ENCODE measurements around the gene SRGN.

The SRGN gene

DNA sequence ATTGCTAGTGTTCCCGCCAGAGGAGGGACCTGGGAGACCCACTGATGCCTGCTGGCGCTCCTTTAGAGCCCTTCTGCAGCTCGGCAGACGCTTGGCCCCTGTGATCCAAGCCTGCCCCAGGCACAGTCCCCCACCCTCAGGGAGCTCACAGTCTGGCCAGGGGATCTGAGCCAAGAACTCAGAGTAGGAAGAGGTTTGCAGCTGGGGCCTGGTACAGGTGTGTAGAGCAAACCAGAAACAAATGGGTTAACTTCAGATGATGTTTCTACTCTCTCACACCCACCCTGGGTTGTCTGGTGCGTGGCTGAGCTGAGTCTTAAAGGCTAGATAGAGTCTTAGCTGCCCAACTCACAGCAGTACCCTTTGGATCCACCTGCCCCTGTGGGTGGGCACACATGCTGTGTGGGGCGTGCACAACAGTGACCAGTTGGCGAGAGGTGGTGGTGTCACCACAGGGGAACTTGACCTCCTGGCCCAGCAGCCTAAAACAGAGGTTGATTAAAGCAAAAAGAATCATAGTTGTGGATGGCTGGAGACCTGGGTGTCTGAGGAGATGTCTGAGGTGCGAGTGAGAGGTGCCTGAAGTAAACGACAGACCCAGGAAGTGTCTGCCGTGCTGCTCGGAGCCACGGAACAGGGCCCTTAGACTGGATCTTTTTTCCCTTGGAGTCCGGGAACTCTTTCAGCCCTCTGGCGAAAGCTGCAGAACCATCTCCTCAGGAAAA is 31.2 kb upstream of the SRGN start:
- H3K4me1 ChIP-seq (ENCODE audit: control insufficient read depth in 1 of 2, insufficient read depth in 1 of 2, low read depth in 1 of 2, low read length in 1 of 2) = peaks cover 97% of the 10 kb centered on the region in 2 experiments
- H3K27me3 ChIP-seq = no peaks in the 10 kb centered on the region
- peak overlapping the region; percentile 67 to 69 for H3K4me3 ChIP-seq (ENCODE audit: low read depth in 1 of 2, low read length in 1 of 2)
- H3K27ac ChIP-seq = peak overlapping the region; percentile 100
- TF ChIP-seq, protein P1, sequence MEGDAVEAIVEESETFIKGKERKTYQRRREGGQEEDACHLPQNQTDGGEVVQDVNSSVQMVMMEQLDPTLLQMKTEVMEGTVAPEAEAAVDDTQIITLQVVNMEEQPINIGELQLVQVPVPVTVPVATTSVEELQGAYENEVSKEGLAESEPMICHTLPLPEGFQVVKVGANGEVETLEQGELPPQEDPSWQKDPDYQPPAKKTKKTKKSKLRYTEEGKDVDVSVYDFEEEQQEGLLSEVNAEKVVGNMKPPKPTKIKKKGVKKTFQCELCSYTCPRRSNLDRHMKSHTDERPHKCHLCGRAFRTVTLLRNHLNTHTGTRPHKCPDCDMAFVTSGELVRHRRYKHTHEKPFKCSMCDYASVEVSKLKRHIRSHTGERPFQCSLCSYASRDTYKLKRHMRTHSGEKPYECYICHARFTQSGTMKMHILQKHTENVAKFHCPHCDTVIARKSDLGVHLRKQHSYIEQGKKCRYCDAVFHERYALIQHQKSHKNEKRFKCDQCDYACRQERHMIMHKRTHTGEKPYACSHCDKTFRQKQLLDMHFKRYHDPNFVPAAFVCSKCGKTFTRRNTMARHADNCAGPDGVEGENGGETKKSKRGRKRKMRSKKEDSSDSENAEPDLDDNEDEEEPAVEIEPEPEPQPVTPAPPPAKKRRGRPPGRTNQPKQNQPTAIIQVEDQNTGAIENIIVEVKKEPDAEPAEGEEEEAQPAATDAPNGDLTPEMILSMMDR (IDR thresholded peaks at IDR 0.05) = no peak
- no peaks in the 10 kb centered on the region for H3K9me3 ChIP-seq
- no peaks in the 10 kb centered on the region for H3K36me3 ChIP-seq

DNA sequence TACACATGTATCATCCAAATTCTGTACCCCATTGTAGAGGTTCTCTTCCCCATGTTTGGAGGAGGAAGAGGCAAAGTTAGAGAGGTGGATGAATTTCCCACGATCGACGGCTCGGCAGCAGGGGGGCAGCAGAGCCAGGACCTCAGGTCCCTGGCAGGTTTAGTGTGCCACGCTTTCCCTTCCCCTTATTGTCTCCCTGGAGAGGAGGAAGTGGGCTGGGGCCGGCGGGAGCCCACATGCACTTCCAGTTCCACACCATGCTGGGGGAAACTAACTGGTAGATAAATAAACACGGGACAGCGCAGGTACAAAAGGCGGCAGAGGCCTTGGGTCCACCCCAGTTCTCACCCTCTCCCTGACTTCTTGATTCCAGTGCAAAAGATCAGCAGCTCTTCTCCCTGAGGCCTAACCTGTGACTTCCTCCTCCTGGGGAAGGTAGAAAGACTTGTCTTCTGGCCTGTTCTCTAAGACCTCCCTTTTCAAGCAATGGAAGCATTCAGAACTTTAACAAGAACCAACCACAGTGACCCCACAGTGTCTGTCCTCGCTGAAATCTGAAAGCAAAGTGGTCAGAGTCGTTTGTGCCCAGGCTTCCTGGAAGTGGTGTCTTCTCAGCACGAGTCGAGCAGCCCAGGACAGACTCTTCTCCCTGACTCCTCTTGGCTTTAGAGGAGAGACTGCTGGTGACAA is 30.5 kb upstream of the SRGN start:
- Histone ChIP-seq H3K9me3 (no peaks in the 10 kb centered on the region), H3K27ac (peak overlapping the region; percentile 100), H3K4me1 (ENCODE audit: control insufficient read depth in 1 of 2, insufficient read depth in 1 of 2, low read depth in 1 of 2, low read length in 1 of 2) (peaks cover 97% of the 10 kb centered on the region in 2 experiments), H3K4me3 (ENCODE audit: low read depth in 1 of 2, low read length in 1 of 2) (peak overlapping the region; percentile 67 to 69), H3K36me3 (no peaks in the 10 kb centered on the region), H3K27me3 (no peaks in the 10 kb centered on the region)
- TF ChIP-seq, protein P1 (IDR thresholded peaks at IDR 0.05) = peak; percentile 36

DNA sequence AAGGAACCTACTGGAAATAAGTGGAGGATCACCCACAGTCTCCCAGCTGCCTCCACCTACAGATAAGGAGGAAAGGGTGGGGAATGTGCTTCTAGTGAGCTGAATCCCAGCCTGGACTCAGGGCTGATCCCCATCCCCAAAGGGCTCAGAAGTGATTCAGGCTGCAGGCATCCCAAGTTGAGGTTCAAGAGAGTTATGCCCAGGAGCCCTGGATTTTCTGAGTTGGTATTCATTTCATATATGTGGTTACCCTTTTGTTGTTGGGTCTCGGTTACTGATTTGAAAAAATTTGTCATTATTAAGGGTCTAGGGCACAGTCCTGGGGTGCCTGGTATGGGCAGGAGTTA is 30.0 kb upstream of the SRGN start:
- Histone ChIP-seq H3K4me1 (ENCODE audit: control insufficient read depth in 1 of 2, insufficient read depth in 1 of 2, low read depth in 1 of 2, low read length in 1 of 2) (peaks cover 97% of the 10 kb centered on the region in 2 experiments), H3K36me3 (no peaks in the 10 kb centered on the region), H3K4me3 (ENCODE audit: low read depth in 1 of 2, low read length in 1 of 2) (peak overlapping the region; percentile 67 to 69), H3K27me3 (no peaks in the 10 kb centered on the region), H3K9me3 (no peaks in the 10 kb centered on the region), H3K27ac (peak overlapping the region; percentile 100)
- TF ChIP-seq, protein P1 (IDR thresholded peaks at IDR 0.05) = peak; percentile 2

DNA sequence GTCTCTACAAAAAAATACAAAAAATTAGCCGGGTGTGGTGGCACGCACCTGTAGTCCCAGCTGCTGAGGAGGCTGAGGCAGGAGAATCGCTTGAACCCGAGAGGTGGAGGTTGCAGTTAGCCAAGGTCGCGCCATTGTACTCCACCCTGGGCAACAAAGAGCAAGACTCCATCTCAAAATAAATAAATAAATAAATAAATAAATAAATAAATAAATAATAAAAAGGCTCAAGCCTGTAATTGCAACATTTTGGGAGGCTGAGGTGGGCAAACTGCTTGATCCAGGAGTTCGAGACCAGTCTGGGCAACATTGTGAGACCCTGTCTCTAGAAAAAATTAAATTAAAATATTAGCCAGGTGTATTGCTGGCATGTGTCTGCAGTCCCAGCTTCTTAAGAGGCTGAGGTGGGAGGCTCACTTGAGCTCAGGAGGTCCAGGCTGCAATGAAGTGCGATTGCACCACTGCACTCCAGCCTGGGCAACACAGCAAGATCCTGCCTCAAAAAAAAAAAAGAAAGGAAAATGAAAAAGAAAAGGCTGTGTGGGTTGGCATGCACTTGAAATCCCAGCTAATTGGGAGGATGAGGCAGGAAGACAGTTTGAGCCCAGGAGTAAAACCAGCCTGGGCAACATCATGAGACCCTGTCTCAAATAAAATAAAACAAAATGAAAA is 27.6 kb upstream of the SRGN start:
- no peaks in the 10 kb centered on the region for H3K36me3 ChIP-seq
- no peaks in the 10 kb centered on the region for H3K9me3 ChIP-seq
- H3K27ac ChIP-seq = peak overlapping the region; percentile 100
- H3K4me3 ChIP-seq (ENCODE audit: low read depth in 1 of 2, low read length in 1 of 2) = peak overlapping the region; percentile 67 to 72
- no peaks in the 10 kb centered on the region for H3K27me3 ChIP-seq
- TF ChIP-seq, protein P1 (IDR thresholded peaks at IDR 0.05) = no peak
- H3K4me1 ChIP-seq (ENCODE audit: control insufficient read depth in 1 of 2, insufficient read depth in 1 of 2, low read depth in 1 of 2, low read length in 1 of 2) = peaks cover 98 to 100% of the 10 kb centered on the region in 2 experiments

DNA sequence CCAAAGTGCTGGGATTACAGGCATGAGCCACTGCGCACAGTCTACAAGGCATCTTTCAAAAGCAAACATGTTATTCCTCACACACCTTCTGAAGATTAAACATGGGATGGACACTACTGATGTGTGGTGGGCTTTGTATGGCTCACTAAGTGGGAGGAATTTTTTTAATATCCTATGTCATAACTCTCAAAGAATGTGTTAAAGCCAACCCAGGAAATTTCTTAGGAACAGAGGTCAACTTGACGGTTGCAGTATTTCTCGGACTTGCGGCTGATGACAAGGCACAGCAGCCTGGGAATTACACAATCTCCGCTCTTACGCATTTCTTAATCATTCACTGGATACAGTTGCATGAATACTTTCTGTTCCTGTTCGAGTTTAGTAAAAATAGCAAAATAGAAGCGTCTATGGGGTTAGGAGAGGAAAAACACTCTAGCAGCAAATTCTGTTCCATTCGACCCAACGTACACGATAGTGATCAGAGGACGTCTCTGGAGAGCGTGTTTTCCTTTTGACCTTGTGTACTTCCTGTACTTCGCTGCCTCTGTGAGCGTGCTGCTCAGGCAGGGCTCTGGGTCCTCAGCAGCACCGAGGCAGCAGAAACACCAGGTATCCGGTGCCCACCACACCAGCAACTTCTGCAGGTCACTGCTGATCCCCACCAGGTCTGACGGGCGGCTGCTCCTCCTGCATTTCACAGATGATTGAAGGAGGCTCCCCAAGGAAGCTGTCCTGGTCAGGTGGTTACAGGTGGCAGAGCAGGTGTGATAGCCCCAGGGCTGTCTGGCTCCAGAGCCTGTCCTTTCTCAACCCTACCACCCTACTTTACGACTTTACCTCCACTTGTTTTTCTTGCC is 26.4 kb upstream of the SRGN start:
- Histone ChIP-seq H3K27ac (peak overlapping the region; percentile 100), H3K4me3 (ENCODE audit: low read depth in 1 of 2, low read length in 1 of 2) (peak overlapping the region; percentile 67 to 72), H3K9me3 (no peaks in the 10 kb centered on the region), H3K36me3 (no peaks in the 10 kb centered on the region), H3K27me3 (no peaks in the 10 kb centered on the region), H3K4me1 (ENCODE audit: control insufficient read depth in 1 of 2, insufficient read depth in 1 of 2, low read depth in 1 of 2, low read length in 1 of 2) (peaks cover 98 to 100% of the 10 kb centered on the region in 2 experiments)
- TF ChIP-seq, protein P1 (IDR thresholded peaks at IDR 0.05) = peak; percentile 32
